Keratinocyte (primary cell): ENCODE data around the gene SURF6. TPM values are rescaled to one million over a fixed set of nuclear protein-coding genes. Genes with fewer than 3 reads are reported as not detected.

Experiments
- DNase-seq: peaks from one replicate; pipeline ENCODE4 v3.0.0-alpha.2; 2011; ENCODE audit warnings: low read depth, missing footprints, low spot score
- FAIRE-seq: peaks from 2 replicates; lab custom pipeline; 2011; peaks lifted over from hg19 to GRCh38; lab: Jason Lieb, UNC
- H2AFZ ChIP-seq: 2 replicates; pipeline ENCODE4 v1.6.0; 2012; ENCODE audit warnings: low read length, control low read depth, inconsistent platforms; ENCODE audit not compliant: control insufficient read depth
- H3K27ac ChIP-seq: 2 replicates; pipeline ENCODE4 v1.5.1; 2011; ENCODE audit warnings: low read length; ENCODE audit not compliant: control insufficient read depth, insufficient read depth
- H3K27me3 ChIP-seq: 3 replicates; pipeline ENCODE4 v1.6.0; 2011; ENCODE audit warnings: low read length; ENCODE audit not compliant: control insufficient read depth, insufficient read depth; ENCODE audit errors: extremely low read depth
- H3K36me3 ChIP-seq, 2 experiments: 2 replicates in 1 of 2; 3 replicates in 1 of 2; pipeline ENCODE4 v1.5.1; 2011; ENCODE audit warnings: low read length in 2 of 2, mild to moderate bottlenecking in 1 of 2; ENCODE audit not compliant: control insufficient read depth in 2 of 2, insufficient read depth in 2 of 2; ENCODE audit errors: extremely low read depth in 1 of 2
- H3K4me1 ChIP-seq: 3 replicates; pipeline ENCODE4 v1.5.1; 2011; ENCODE audit warnings: low read length; ENCODE audit not compliant: control insufficient read depth, insufficient read depth; ENCODE audit errors: extremely low read depth
- H3K4me2 ChIP-seq: 3 replicates; pipeline ENCODE4 v1.6.0; 2011; ENCODE audit warnings: low read depth, low read length; ENCODE audit not compliant: control insufficient read depth, insufficient read depth; ENCODE audit errors: extremely low read depth
- H3K4me3 ChIP-seq, 3 experiments: fragments of 200-600 bp in 1 of 3; sonication (generic) in 1 of 3; 2 replicates in 2 of 3; 3 replicates in 1 of 3; pipeline ENCODE4 v1.5.1; 2011 to 2016; ENCODE audit warnings: low read length in 3 of 3, mild to moderate bottlenecking in 3 of 3, control low read depth in 2 of 3, inconsistent platforms in 1 of 3, low read depth in 1 of 3, mixed read lengths in 1 of 3, mixed run types in 1 of 3, moderate library complexity in 1 of 3; ENCODE audit not compliant: control insufficient read depth in 2 of 3, insufficient read depth in 2 of 3; ENCODE audit errors: extremely low read depth in 1 of 3
- H3K79me2 ChIP-seq: 2 replicates; pipeline ENCODE4 v1.6.0; 2012; ENCODE audit warnings: low read length; ENCODE audit not compliant: control insufficient read depth, insufficient read depth
- H3K9ac ChIP-seq: 3 replicates; pipeline ENCODE4 v1.6.0; 2011; ENCODE audit warnings: low read length; ENCODE audit not compliant: control insufficient read depth, insufficient read depth; ENCODE audit errors: extremely low read depth
- H3K9me1 ChIP-seq: 3 replicates; pipeline ENCODE4 v1.6.0; 2011; ENCODE audit warnings: low read length; ENCODE audit not compliant: control insufficient read depth, insufficient read depth; ENCODE audit errors: extremely low read depth
- H3K9me3 ChIP-seq: 2 replicates; pipeline ENCODE4 v1.5.1; 2012; ENCODE audit warnings: low read depth, low read length; ENCODE audit not compliant: control insufficient read depth
- H4K20me1 ChIP-seq: 3 replicates; pipeline ENCODE4 v1.6.0; 2011; ENCODE audit warnings: low read length; ENCODE audit not compliant: control insufficient read depth, insufficient read depth; ENCODE audit errors: extremely low read depth
- CTCF ChIP-seq, 3 experiments: IDR thresholded peaks in 1 of 3; conservative IDR thresholded peaks in 1 of 3; optimal IDR thresholded peaks in 1 of 3; 2 replicates in 2 of 3; 3 replicates in 1 of 3; pipeline versions ENCODE3 to v1.5.1; 2011; ENCODE audit warnings: low read length in 3 of 3, mild to moderate bottlenecking in 3 of 3, moderate library complexity in 2 of 3, control low read depth in 1 of 3, inconsistent platforms in 1 of 3; ENCODE audit not compliant: insufficient read depth in 2 of 3; ENCODE audit errors: extremely low read depth in 1 of 3
- EZH2 ChIP-seq: IDR thresholded peaks from one replicate; pipeline ENCODE4 v1.6.1; 2012; ENCODE audit warnings: inconsistent platforms, mild to moderate bottlenecking, low read length, moderate library complexity
- dilution Hi-C: fragments of 300-500 bp; cut with MboI; formaldehyde crosslinking; loops from one replicate; pipeline ENCODE4 v1.7.0; 2020; ENCODE audit warnings: low sequenced_read_pairs; ENCODE audit not compliant: extremely low pct_ligation_motif_present
- polyA plus RNA-seq, 5 experiments: library from polyadenylated mRNA; depleted of rRNA in 3 of 5; stranded (reverse) in 3 of 5; stranded (forward) in 1 of 5; unstranded in 1 of 5; fragments of >200 nt; gene quantifications; 1 replicate in 1 of 5; 2 replicates in 3 of 5; 3 replicates in 1 of 5; pipeline versions ENCODE4 v1.2.1 to v1.2.3, GENCODE V29; 2011 to 2012; ENCODE audit warnings: missing spikeins in 2 of 5, low read depth in 1 of 5, low replicate concordance in 1 of 5

The SURF6 gene
- polyA plus RNA-seq, 1 donor (not counting 4 experiments of a cell fraction or from before 2014, with no cell fraction given), result 13.0 TPM

GRCh38 chr9:133382507-133383141 lies 46.6 kb upstream of the SURF6 start:
- dilution Hi-C loops, result no loop called here
- DNase-seq, result no peak
- TF ChIP-seq CTCF (optimal IDR thresholded peaks at IDR 0.05 in 1 of 3, IDR thresholded peaks at IDR 0.05 in 1 of 3, conservative IDR thresholded peaks at IDR 0.05 in 1 of 3; ENCODE audit: extremely low read depth in 1 of 3, insufficient read depth in 2 of 3, low read length in 3 of 3) (no peak), EZH2 (no peak)
- H3K79me2 ChIP-seq, result no peaks in the 10 kb centered on the region
- H3K9ac ChIP-seq, result no peak overlapping the region
- H3K9me1 ChIP-seq, result no peaks in the 10 kb centered on the region
- peaks cover 6% of the 10 kb centered on the region for H3K4me1 ChIP-seq
- no peaks in the 10 kb centered on the region for H3K9me3 ChIP-seq
- H3K4me2 ChIP-seq, result no peak overlapping the region
- no peaks in the 10 kb centered on the region for H3K36me3 ChIP-seq
- H3K27ac ChIP-seq, result no peak overlapping the region
- H3K4me3 ChIP-seq, result no peak overlapping the region
- no peaks in the 10 kb centered on the region for H3K27me3 ChIP-seq
- FAIRE-seq, result no peak
- no peaks in the 10 kb centered on the region for H4K20me1 ChIP-seq
- no peak overlapping the region for H2AFZ ChIP-seq

GRCh38 chr9:133380734-133381133 lies 44.7 kb upstream of the SURF6 start:
- FAIRE-seq (no peak), DNase-seq (no peak)
- Histone ChIP-seq H3K36me3 (no peaks in the 10 kb centered on the region), H4K20me1 (no peaks in the 10 kb centered on the region), H3K9me1 (no peaks in the 10 kb centered on the region), H3K4me2 (no peak overlapping the region), H3K4me3 (no peak overlapping the region), H3K4me1 (peaks cover 4% of the 10 kb centered on the region), H3K9me3 (no peaks in the 10 kb centered on the region), H3K79me2 (no peaks in the 10 kb centered on the region), H3K27me3 (no peaks in the 10 kb centered on the region), H3K27ac (no peak overlapping the region), H3K9ac (no peak overlapping the region), H2AFZ (no peak overlapping the region)
- dilution Hi-C loops, result no loop called here
- TF ChIP-seq CTCF (optimal IDR thresholded peaks at IDR 0.05 in 1 of 3, IDR thresholded peaks at IDR 0.05 in 1 of 3, conservative IDR thresholded peaks at IDR 0.05 in 1 of 3; ENCODE audit: extremely low read depth in 1 of 3, insufficient read depth in 2 of 3, low read length in 3 of 3), result no peak
- no peak for TF ChIP-seq EZH2
